Measurements from ENCODE around the gene RAB37. TPM values are rescaled to one million over a fixed set of nuclear protein-coding genes. Genes with fewer than 3 reads are reported as not detected.

Gene RAB37
- total and polyA plus RNA-seq, 10 donors = 16.6 to 37.6 (median 24.0) TPM

- Histone ChIP-seq H3K27ac (peak overlapping the region in 7 of 8 donors; percentile 73 to 90 (median 82)), H3K4me1 (peaks cover 33 to 82% (median 60%) of the 10 kb centered on the region in 6 donors), H3K4me3 (peak overlapping the region in 1 of 8 donors; percentile 50), H3K36me3 (peaks cover 0 to 18% (median 1%) of the 10 kb centered on the region in 6 donors), H3K9me3 (no peaks in the 10 kb centered on the region), H3K27me3 (replicated peaks in 1 of 7) (no peaks in the 10 kb centered on the region)
- WGBS, 5 donors = 35 to 66% (median 45%) methylated on average over 5 of the region's 5 CpGs
- intact Hi-C loops (cut with DNase I; ENCODE audit: low total_unique reads) = no loop called here
- TF ChIP-seq CTCF (IDR thresholded peaks at IDR 0.05 in 8 of 11, conservative IDR thresholded peaks at IDR 0.05 in 3 of 11) (no peak), POLR2AphosphoS5 (IDR thresholded peaks at IDR 0.05) (no peak), POLR2A (IDR thresholded peaks at IDR 0.05) (no peak)
- DNase-seq = no peak
These were observed 41.9 kb downstream of the RAB37 start for GRCh38 chr17:74778960-74779359.

DNA sequence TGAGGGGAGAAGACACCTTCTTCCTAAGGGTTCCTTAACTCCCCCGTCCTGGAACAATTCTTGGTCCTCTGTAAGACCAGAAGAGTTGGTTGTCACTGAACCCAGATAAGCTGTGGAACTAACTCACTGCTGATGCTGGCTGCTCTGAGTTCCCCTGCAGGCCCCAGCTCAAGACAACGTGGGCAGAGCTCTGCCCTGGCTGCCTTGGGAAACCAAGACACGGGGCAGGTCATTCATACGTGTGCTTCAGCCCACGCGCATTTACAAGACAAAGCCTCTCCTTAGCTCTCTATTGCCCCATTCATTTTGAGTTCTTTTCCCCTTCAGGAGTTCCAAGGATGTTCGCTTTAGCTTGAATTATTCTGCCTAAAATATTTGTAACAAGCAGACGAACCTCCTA lies 42.4 kb downstream of the RAB37 start:
- WGBS, 5 donors = 45 to 64% (median 56%) methylated on average over 8 of the region's 8 CpGs
- no peak for TF ChIP-seq POLR2AphosphoS5 (IDR thresholded peaks at IDR 0.05)
- no peak for TF ChIP-seq CTCF (IDR thresholded peaks at IDR 0.05 in 8 of 11, conservative IDR thresholded peaks at IDR 0.05 in 3 of 11)
- no peak for TF ChIP-seq POLR2A (IDR thresholded peaks at IDR 0.05)
- intact Hi-C loops (cut with DNase I; ENCODE audit: low total_unique reads) = no loop called here
- Histone ChIP-seq H3K4me3 (peak overlapping the region in 1 of 8 donors; percentile 50), H3K27me3 (replicated peaks in 1 of 7) (no peaks in the 10 kb centered on the region), H3K27ac (peak overlapping the region in 7 of 8 donors; percentile 73 to 90 (median 82)), H3K4me1 (peaks cover 33 to 82% (median 58%) of the 10 kb centered on the region in 6 donors), H3K36me3 (peaks cover 0 to 14% (median 0%) of the 10 kb centered on the region in 6 donors), H3K9me3 (no peaks in the 10 kb centered on the region)
- DNase-seq = no peak

DNA sequence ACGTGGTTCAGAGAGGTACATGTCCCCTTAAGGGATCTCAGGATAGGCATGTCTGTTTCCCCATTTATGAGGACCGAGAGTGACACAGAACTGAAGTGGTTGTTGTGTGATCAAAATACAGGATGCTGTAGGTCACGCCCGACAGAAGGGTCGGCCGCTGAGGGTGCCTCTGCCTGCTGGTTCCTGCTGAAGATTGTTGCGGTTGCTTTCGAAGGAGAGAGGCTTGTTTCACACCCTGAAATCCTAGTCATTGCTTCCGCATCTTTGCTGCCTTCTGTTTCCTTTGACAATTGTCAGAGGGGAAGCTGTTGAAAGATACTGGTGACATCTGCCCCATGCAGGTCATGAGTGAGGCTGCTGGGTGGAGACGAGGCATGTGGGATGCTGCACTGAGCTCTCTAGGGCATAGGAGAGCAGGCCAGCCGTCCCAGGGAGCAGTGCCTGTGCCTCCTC lies 42.9 kb downstream of the RAB37 start:
- TF ChIP-seq POLR2AphosphoS5 (IDR thresholded peaks at IDR 0.05) = peak; percentile 37 to 91 (median 82)
- TF ChIP-seq CTCF (IDR thresholded peaks at IDR 0.05 in 8 of 11, conservative IDR thresholded peaks at IDR 0.05 in 3 of 11) = peak in 1 of 11 experiments; percentile 16
- TF ChIP-seq POLR2A (IDR thresholded peaks at IDR 0.05) = no peak
- intact Hi-C loops (cut with DNase I; ENCODE audit: low total_unique reads) = loop anchor here (5.0 kb wide), 1 partner anchor 38 kb away; no protein-coding TSS in a partner anchor
- no peaks in the 10 kb centered on the region for H3K27me3 ChIP-seq (replicated peaks in 1 of 7)
- no peaks in the 10 kb centered on the region for H3K9me3 ChIP-seq
- WGBS, 5 donors = 15 to 29% (median 20%) methylated on average over 10 to 11 of the region's 11 CpGs
- peak; percentile 92 for DNase-seq
- peak overlapping the region; percentile 31 to 90 (median 80) for H3K27ac ChIP-seq
- peaks cover 0 to 14% (median 0%) of the 10 kb centered on the region in 6 donors for H3K36me3 ChIP-seq
- peak overlapping the region in 1 of 8 donors; percentile 50 for H3K4me3 ChIP-seq
- H3K4me1 ChIP-seq = peaks cover 30 to 82% (median 53%) of the 10 kb centered on the region in 6 donors

GRCh38 chr17:74780443-74781238 lies 43.6 kb downstream of the RAB37 start:
- Histone ChIP-seq H3K36me3 (peaks cover 0 to 18% (median 0%) of the 10 kb centered on the region in 6 donors), H3K27me3 (replicated peaks in 1 of 7) (no peaks in the 10 kb centered on the region), H3K9me3 (no peaks in the 10 kb centered on the region), H3K4me3 (peak overlapping the region in 1 of 8 donors; percentile 50), H3K27ac (peak overlapping the region; percentile 31 to 90 (median 80)), H3K4me1 (peaks cover 23 to 82% (median 50%) of the 10 kb centered on the region in 6 donors)
- intact Hi-C loops (cut with DNase I; ENCODE audit: low total_unique reads) = loop anchor here (5.0 kb wide), 1 partner anchor 38 kb away; no protein-coding TSS in a partner anchor
- 41 to 61% (median 47%) methylated on average over 7 of the region's 7 CpGs for WGBS, 5 donors
- no peak for DNase-seq
- TF ChIP-seq CTCF (IDR thresholded peaks at IDR 0.05 in 8 of 11, conservative IDR thresholded peaks at IDR 0.05 in 3 of 11) (peak in 5 of 11 experiments; percentile 10 to 35 (median 20)), POLR2AphosphoS5 (IDR thresholded peaks at IDR 0.05) (no peak), POLR2A (IDR thresholded peaks at IDR 0.05) (no peak)

Measured in spleen (tissue), 11 donors.